SIG-M5 (cell line): ENCODE results near the gene ZNF334.

Source experiments
- DNase-seq: peaks from one replicate; lab custom pipeline; 2025; lab: John Stamatoyannopoulos, UW

Gene ZNF334

DNA sequence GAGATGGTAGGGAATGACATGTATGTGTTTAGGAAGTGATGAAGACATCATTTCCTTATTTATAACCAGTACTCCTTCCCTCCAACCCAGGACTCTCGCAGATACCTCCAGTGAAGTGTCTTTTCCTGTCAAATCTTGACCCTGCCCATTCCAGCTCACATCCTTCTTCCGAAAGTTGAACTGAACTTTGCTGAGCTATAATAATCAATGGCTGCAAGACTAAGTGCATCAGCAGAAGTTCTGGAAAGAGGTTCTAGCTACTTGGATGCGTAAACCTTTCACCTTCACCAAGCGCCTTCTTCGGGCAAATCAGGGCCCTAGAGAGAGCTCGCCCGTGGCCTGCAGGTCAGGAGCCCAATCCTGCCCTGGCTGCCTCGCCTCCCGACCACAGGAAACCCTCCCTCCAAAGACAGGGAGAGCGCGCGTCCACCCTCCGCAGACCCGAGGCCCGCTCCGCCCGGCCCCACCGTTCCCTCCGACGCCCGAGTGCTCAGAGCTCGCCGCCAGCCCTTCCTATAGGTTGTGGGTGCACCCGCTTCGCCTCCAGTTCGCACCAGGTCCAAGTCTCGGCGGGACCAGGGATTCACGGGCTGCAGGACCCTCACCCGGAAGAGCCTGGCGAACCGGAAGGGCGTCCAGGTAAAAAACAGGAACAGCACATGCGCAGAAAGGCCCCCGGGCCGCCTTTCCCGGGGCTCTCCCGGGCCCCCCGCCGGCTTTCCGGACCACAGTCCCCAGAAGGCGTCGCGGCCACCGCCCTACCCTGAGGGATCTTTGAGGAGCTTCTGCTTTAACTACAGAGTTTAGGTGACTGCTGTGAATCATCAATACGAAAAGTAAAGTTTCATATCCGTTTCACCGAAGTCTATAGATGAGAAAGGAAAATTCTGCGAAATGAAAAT lies at the start of gene ZNF334:
Gene ZNF334 (minus strand): TSS at position 617 of the 902 bp plus-strand sequence. CDS start 1,457 bp downstream, outside the sequence.
- no peak for DNase-seq

DNA sequence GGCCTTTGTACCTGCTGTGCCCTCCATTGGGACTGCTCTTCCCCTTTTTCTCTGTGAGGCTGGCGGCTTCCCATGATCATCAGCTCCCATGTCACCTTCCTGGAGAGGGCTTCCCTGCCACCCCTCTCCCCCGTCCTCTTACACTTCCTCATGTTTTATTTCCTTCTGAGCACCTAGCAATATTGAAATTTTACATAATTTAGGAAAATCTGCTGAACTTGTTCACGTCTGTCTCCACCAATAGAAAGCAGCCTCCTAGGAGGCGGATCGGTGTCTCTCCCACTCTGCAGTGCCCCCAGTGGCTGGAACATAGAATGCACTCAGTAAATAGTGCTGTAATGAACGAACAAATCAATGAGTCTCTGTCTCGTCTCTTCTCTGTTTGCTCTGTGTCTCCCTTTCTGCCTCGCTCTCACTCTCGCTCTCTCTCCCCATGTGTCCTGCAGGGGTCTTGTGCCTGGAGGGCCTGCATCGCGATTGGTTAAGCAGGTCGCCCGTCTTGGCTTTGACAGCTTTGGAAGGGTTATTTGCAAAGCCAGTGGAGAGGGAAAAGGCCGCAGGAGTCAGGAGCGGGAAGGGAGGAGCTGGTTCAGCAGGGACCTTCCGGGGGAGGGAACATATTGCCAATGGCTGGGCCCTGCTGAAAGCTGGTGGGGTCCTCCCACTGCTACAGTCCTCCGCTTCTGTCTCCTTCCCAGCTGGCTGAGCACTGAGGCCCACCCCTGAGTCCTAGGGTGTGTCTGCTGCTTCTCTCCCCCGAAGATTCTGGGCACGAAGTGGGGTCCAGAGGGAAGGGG lies 49.2 kb upstream of the ZNF334 start:
- DNase-seq, result peak; percentile 38

DNA sequence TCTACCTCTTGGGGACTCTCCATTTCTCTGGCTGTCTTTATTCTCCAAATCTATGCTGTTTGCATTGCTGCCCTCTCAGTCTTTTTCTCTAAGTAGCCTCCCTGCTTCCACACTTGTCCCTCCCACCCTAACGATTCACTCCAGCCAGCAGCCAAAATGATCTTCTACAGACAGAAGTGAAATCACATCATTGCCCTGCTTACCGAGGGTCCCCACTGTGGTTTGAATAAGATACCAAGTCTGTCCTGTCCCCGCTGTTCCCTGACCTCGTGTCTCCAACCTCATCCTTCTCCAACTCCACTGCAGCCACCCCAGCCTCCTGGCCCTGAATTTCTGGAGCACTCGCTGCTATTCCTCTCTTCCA lies 48.6 kb upstream of the ZNF334 start:
- no peak for DNase-seq

DNA sequence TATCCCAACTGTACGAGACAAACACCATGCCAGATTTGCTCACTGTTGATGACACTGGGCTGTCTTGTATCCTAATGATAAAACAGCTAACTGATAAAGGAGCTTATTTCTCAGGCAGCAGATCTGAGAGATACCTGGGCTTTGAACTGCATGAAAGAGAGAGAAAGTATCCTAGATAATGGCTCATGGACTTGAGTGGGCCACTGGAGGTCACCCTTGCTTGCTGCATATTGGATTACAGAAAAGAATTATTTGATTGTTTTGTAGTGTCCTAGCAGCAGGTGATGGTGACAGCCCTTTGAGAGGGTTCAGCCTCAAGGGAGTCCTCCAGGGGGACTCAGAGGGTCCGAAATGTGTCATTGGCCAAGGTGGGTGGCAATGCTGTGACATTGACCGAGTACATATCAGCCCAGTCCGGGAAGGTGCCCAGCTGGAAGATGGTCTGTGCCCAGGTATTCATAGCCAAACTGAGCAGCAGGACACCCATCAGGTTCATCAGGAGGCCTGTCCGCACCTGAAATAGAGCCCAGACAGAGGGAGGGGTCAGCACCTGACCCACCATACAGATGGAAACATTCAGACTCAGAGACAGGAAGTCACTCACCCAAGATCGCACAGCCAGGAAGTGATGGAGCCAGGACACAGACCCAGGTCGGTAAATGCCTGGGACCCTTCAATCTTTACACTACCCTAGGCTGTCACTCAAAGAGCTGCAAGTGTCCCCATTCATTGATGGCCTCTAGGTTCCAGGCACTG lies 46.5 kb upstream of the ZNF334 start:
- DNase-seq, result no peak

DNA sequence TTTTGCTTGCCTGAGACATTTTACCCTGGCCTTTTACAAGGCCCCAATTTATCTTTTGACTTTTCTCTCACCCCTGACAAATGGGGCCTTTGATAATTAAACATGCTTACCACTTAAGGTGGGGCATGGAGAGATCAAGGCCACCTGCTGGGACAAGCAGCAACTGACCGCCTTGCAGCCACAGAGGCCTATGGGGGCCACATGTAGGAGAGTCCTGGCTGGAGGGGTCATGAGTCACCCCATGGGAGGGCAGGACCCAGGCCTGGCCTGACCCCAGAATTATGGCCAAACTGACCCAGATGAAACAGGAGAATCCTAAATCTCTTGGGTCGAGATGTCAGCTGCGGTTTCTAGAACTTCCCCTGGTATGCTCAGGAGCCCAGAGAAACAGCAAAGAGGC lies 45.6 kb upstream of the ZNF334 start:
- no peak for DNase-seq

DNA sequence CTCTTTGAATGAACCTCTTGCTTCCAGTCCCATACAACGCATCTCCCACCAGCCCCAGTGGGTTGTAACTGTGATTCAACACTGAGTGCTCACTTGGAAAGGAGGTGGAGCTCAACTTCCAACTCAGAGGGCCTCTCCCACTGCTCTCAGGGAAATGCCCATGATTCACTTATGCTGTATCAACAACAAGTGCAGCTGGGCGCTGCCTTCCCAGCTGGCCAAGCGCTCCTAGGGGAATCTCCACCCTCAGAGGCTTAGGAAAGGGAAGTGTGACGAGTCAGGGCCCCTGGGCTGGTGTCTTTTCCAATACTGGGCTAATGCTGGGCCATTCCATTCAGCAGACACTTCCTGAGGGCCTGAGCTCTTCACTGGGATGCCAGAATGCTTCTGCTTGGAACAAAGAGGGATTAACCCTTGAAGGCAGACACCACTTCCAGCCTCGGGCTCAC lies 45.2 kb upstream of the ZNF334 start:
- no peak for DNase-seq

DNA sequence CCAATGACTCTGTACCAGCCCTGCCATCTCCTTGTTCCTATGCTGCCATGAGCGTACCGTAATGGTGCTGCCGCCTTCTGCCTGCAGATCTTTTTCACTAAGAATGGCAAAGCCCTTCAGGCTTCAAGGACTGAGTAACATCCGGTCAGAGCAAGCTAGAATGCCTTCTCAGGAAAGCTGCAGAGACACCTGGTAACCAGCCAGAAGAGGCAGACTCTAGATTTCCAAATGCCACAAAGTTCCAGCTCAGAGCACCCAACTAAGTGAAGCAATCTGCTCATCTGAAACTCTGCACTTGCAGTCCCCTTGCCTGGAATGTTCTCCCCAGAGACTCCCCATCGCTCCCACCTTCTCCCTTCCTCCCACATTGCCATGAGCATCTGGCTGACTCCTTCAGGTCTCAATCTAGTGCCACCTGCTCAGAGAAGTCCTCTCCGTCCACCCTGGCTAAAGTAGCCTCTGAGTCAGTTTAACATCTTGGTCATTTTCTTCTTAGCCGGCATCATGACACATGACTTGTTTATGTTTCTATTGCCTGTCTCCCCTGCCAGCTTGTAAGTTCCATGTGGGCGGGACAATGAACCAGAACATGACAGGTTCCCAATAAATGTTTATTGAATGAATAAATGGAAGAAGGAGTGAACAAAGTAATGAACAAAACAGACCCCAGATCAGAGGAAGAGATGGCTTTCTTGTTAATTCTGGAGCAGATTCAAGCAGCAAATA lies 44.0 kb upstream of the ZNF334 start:
- DNase-seq, result no peak

DNA sequence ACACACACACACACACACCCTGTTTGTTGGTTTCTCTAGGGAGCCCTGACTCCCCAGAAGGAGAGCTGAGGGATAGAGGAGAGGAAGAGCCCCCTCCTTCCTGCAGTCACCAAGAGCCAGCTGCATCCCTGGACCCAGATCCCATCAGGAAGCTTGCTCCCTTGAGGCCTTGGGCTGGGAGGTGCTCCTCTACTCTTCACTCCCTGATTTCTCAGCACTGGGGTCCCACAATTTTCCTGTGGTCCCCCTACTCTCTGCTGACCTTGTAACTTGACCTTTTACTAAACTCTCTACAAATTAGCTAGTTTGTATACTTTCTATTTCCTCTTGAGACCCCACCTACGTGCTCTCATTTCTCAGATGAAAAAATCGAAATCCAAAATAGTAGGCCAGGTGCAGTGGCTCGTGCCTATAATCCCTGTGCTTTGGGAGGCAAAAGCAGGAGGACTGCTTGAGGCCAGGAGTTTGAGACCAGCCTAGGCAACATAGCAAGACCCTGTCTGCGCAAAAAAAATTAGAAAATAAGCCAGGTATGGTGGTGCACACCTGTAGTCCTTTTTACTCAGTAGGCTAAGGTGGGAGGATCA lies 42.1 kb upstream of the ZNF334 start:
- DNase-seq, result no peak

DNA sequence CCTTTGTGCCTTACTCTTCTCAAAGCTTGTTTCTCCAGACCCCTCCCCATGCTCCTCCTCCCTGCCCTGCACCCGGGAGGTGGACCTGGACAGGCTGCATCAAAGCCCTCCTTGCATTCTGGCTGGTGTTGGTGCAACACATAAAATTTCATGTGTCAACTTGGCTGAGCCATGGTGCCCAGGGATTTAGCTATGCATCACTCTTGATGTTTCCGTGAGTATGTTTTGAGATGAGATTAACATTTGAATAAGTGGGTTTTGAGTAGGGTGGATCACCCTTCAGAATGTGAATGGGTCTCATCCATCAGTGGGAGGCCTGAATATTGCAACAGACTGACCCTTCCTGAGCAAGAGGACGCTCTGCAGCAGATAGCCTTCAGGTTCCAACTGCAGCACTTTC lies 41.5 kb upstream of the ZNF334 start:
- DNase-seq, result no peak

DNA sequence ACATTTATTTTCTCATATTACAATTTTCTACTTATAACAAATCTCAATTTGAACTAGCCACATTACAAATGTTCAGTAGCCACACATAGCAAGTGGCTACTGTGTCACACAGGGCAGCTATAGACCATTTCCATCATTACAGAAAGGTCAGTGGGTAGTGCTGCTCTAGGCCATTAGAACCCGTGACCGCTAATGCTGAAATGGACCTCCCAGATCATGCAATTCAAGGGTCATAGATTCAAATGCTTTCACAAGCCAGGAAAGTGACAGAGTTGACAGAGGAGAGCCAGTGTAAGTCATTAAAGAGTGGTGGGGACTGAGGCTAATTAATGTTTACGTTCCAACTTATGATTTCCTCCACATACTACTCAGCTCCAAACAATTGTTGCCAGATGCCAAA lies 40.6 kb upstream of the ZNF334 start:
- no peak for DNase-seq

DNA sequence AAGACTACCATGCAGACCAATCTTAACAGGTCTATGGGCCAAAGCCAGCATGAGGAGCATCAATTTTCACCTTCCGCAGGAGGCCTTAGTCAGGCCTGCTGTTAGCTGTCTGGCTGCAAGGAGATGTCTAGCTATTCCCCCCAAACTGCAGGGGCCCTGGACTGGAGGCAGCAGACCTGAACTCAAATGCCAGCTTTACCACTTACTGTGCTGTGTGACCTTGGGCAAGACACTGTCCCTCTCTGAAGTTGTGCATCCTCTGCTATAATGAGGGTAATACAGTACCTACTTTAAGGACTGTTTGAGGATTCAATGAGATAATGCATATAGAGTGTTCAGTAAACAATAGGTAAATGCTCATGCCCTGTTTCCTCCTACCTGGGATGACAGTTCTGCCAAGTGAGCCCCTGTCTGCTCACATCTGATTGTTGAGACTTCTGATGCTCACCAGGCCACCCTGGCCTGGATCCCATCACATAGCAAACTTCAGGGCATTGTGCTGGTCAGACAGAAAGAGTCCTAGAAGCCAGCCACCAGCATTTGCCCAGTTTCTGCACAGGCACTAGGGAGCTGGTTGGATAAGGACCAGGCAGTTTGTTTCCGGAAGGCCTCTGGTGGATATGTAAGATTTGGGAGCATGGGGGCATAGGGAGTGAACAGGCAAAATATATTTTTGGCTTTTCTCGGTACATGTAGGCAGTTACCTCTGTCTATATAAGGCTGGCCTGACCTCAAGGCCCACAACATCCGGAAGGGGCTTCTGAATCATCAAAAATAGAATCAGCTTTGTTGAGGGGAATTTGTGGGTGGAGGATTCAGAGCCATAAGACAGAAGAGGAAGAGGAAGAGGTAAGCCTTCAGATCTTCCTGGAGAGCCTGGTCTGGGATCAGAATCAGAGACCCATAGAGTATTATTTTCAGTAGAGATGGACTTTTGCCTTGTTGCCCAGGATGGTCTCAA lies 39.4 kb upstream of the ZNF334 start:
- peak; percentile 64 for DNase-seq

DNA sequence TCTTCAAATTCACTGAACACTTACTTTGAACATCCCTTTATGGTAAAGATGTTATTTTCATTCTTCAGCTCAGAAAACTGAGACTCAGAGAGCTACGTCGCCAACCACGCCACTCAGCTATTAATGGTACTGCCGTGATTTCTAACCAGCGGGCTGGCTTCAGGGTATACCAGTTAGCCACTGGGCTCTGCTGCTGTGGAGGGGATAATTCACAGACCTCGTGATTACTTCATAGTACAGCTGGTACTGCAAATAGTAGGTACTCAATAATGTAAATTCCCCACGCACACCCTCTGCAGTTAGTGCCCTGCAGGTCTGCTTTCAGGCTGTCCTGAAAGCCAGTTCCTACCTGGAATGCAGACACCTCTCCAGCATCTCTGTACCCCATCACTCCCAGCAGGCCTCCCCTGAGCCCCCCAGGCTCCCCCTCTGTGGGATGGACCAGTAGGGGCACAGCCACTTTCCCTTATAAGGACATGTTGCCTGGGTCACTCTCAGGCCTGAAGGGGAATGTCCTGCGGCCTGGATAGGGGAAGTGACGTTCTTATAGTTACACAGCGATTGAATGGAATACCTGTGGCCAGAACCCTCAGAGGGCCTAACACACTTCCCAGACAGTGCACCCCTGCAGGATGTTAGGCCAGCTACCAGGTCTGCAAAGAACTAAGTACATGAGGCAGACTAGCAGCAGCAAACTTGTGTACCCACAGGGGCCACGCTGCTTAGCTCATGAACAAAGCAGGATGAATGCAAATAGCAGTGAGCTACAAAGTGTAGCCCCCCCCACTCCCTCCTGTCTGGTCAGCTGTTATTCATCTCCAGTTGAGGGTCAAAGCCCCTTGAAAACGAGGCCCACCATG lies 38.4 kb upstream of the ZNF334 start:
- DNase-seq, result no peak

DNA sequence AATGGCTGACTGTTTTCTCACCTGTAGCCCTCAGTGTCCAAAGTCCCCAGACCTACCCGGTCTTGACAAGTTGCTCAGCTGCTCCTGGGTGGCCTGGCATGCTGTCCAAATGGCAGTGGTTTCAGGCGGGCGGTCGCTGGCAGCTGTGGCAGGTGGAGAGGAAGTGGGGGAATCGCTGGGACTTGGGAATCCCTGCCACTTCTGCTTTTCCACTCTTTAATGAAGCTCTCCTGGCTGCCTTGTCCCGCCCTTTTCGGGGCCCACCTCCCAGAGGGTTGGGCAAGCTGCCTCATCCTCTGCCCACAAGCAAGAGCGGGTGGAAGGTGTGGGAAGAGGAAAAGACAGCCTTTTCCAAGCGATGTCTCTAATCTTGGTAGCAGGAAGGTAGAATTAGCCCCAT lies 37.1 kb upstream of the ZNF334 start, which contains the start of gene OCSTAMP:
Gene OCSTAMP (minus strand): TSS at position 194 of the 400 bp plus-strand sequence. CDS start 94 bp downstream, at position 100.
- peak; percentile 10 for DNase-seq

DNA sequence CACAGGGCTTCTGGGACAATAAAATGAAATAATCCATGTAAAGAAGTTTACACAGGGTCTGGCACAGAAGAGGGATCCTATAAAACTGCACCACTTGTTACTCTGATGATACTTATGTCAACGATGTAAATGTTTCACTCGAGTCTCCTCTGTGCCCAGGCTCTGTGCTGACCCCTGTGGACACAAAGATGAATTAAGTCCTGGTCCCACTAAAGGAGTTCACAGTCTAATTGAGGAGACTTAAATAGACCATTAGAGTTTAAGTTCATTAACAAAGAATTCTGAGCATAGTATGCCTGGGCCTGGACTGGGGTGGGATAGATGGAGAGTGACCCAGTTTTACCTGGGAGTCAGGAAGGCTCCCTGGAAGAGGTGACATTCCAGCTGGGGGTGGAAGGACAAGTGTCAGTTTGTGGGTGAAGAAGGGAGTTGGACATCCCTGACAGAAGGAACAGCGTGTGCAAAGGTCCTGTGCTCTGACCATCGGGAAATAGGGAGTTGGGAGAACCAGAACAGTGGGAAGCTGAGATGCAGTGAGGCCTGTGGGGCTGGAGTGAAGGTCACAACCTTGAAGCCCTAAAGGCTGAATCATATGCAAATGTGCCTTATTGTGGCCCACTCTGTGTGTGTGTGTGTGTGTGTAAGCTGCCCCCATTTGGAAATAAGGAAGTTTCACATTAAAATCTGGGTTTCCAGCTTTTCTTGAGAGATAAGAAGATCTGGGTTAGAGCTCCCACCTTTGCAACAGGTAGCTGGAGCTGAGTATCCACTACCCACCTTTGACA lies 36.0 kb upstream of the ZNF334 start:
- no peak for DNase-seq

DNA sequence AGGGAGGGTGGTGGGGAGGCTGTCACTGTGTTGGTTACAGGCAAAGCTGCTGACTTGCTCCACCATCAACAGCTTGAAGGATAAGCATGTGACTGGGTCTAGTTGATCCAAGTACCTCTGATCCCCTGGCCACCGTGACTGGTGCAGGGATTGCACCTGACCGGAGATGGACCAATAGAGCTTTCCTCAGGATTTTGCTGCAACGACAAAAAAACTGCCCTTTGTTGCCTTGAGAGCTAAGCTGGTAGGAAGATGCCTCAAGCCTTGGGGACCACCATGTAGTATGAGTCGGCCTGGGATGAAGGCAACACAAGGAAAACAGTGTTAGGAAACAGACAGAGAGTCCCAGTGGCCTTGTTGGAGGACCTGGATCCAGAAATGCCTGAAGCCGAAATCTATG lies 35.3 kb upstream of the ZNF334 start:
- no peak for DNase-seq

DNA sequence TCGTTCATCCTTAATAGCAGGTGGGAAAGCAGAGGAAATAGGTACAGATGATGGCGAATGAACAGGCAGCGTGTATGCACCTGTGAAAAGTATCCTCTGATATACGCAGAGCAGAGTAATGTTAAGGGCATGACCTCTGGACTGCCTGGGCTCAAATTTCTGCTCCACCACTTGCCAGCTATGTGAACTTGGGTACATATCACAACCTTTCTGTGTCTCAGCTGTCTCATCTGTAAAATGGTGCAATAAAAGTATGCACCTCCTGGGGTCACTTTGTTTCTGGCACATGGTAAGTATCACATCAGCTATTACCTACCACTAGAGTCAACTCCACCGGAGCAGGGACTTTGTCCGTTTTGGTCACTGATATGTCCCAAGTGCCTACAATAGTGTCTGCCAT lies 34.6 kb upstream of the ZNF334 start:
- no peak for DNase-seq

DNA sequence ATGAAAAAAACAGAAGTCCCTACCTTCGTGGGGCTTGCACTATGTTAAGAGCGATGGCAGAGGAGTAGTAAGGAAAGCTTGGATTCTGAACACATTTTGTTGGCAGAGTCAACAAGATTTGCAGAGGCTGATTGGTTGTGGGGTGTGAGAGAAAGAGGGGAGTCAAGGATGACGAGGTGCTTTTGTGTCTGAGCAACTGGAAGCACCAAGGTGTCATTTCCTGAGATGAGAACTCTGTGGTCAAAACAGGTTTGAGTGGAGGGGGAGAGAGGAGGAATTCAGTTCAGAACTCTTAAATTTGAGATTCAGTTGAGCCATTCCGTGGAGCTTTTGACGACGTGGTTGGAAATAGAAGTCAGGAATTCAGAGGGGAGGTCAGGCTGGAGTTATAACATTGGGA lies 33.6 kb upstream of the ZNF334 start:
- DNase-seq, result no peak

DNA sequence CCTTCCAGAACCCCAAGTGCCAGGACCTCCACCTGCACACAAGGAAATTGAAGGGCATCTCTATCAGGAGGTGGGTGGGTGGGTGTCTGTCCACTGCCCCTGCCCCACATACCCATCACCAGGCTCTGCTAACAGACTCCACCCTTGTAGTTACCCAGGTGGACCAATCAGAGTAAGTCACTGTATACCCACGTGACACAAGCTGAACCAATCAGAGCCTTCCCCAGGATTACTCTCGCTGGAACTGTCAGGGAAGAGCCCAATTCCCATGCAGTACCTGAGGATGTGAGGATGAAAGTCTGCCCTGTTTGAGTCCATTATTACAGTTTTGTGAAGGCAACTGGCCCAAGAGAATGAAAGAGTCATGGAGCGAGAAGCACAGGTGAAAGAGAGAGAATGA lies 32.9 kb upstream of the ZNF334 start:
- DNase-seq, result no peak
